SU-DHL-6 (cell line): Measurements from ENCODE around the gene VEGFC.

ENCODE experiments used
- CTCF ChIP-seq: fragments of 200-600 bp; sonication (generic); IDR thresholded peaks from one replicate; pipeline ENCODE4 v1.5.1; 2017; ENCODE audit warnings: antibody characterized with exemption, mild to moderate bottlenecking, low read length, moderate library complexity; ENCODE audit not compliant: insufficient read depth, poor library complexity, severe bottlenecking
- EZH2phosphoT487 ChIP-seq: fragments of 200-600 bp; sonication (generic), shearing (Covaris generic); conservative IDR thresholded peaks from 2 replicates; pipeline ENCODE4 v1.6.1; 2018; ENCODE audit warnings: mild to moderate bottlenecking, antibody characterized with exemption, low read length, moderate library complexity, mixed read lengths

DNA sequence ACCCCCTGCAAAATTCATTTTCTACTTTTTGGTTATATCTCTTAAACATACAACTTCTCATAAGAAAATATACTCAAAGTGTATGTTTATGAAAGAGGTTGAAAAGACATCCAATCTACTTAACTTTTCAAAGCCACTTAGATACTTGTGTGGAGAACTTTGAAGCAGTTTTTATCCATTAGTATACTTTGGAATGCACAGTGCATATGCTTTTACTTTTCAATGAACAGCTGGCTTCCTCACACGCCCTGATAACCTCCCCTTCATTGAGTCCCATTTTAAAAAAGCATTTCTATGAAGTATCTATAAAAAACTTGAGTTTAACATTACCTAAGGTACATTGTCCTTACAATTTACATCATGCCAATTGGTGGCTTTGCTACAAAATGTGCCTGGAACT lies 73.8 kb downstream of the VEGFC start:
- TF ChIP-seq CTCF (no peak), EZH2phosphoT487 (no peak)
